Erythroblast (primary cell): ENCODE measurements around the gene ASCC1.

ENCODE experiments used
- GATA1 ChIP-seq: IDR thresholded peaks from 2 replicates; pipeline ENCODE4 v1.6.1; 2011; ENCODE audit warnings: low read depth, mild to moderate bottlenecking, control low read depth, low read length, moderate library complexity
- POLR2A ChIP-seq: IDR thresholded peaks from 2 replicates; pipeline ENCODE4 v1.6.1; 2011; ENCODE audit warnings: mild to moderate bottlenecking, low read length

DNA sequence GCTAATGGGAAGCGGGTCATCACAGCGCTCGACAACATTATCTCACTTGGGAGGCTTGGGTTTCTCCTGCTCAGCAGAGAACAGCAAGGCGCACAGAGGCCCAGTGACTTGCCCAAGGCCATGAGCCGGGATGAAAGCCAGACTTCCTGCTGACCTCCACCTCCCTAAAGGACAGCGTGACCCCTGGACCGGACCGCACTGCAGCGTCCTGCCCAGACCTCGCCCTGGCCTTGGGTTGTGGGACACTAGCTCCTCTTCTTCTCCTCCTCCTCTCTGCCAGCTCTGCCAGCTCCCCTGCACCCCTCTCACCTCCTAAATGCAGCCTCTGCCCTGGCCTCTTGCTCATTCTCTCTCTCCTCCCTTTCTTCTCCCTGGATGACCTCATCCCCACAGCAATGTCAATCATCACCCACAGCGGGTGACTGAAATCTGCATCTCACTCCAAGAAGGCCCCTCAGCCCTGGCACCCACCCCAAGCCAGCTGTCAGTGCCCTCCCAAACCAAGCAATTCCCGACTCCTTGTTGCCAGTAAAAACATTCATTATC lies 147.1 kb downstream of the ASCC1 start:
- TF ChIP-seq POLR2A = no peak
- TF ChIP-seq GATA1 = no peak
